ENCODE data around the gene POU6F2. TPM values are rescaled to one million over a fixed set of nuclear protein-coding genes. Genes with fewer than 3 reads are reported as not detected.

Gene POU6F2
- total and polyA plus RNA-seq, 2 donors (not counting 1 experiment from before 2014, with no cell fraction given) = under 0.01 TPM; not detected in 1

- Histone ChIP-seq H3K4me1 (ENCODE audit: control insufficient read depth, extremely low read depth, insufficient read depth, low read length) (no peaks in the 10 kb centered on the region), H4K20me1 (ENCODE audit: control insufficient read depth, extremely low read depth, insufficient read depth, low read length) (no peaks in the 10 kb centered on the region), H3K9ac (ENCODE audit: insufficient read depth, low read length) (no peak overlapping the region), H3K27ac (ENCODE audit: insufficient read depth, low read length) (no peak overlapping the region), H3K27me3 (ENCODE audit: control insufficient read depth, insufficient read depth, low read length) (no peaks in the 10 kb centered on the region), H3K9me3 (ENCODE audit: control insufficient read depth, insufficient read depth, low read depth, low read length) (no peaks in the 10 kb centered on the region), H2AFZ (ENCODE audit: low read length) (no peak overlapping the region), H3K4me2 (ENCODE audit: extremely low read depth, insufficient read depth, low read length) (no peak overlapping the region), H3K36me3 (ENCODE audit: control insufficient read depth, insufficient read depth, low read length) (no peaks in the 10 kb centered on the region), H3K4me3 (replicated peaks in 1 of 4; ENCODE audit: control extremely low read depth in 1 of 4, insufficient read depth in 1 of 4, low read depth in 3 of 4, low read length in 4 of 4) (no peak overlapping the region), H3K79me2 (ENCODE audit: control insufficient read depth, insufficient read depth, low read length) (no peaks in the 10 kb centered on the region)
- TF ChIP-seq CTCF (conservative IDR thresholded peaks at IDR 0.05 in 1 of 2, IDR thresholded peaks at IDR 0.05 in 1 of 2; ENCODE audit: low read depth in 1 of 2, low read length in 2 of 2) (no peak), EZH2 (IDR thresholded peaks at IDR 0.05; ENCODE audit: low read length, missing control alignments) (no peak)
- DNase-seq (ENCODE audit: low read depth in 2 of 2) = no peak
Observed at GRCh38 chr7:39095875-39096619, 118.3 kb downstream of the POU6F2 start.

GRCh38 chr7:39098506-39098905 lies 120.8 kb downstream of the POU6F2 start:
- H4K20me1 ChIP-seq (ENCODE audit: control insufficient read depth, extremely low read depth, insufficient read depth, low read length) = no peaks in the 10 kb centered on the region
- DNase-seq (ENCODE audit: low read depth in 2 of 2) = no peak
- H3K9ac ChIP-seq (ENCODE audit: insufficient read depth, low read length) = no peak overlapping the region

GRCh38 chr7:39099146-39099545 lies 121.4 kb downstream of the POU6F2 start:
- Histone ChIP-seq H3K4me1 (ENCODE audit: control insufficient read depth, extremely low read depth, insufficient read depth, low read length) (no peaks in the 10 kb centered on the region), H3K4me2 (ENCODE audit: extremely low read depth, insufficient read depth, low read length) (no peak overlapping the region), H2AFZ (ENCODE audit: low read length) (no peak overlapping the region), H3K27me3 (ENCODE audit: control insufficient read depth, insufficient read depth, low read length) (no peaks in the 10 kb centered on the region), H3K79me2 (ENCODE audit: control insufficient read depth, insufficient read depth, low read length) (no peaks in the 10 kb centered on the region), H3K9ac (ENCODE audit: insufficient read depth, low read length) (no peak overlapping the region), H3K4me3 (replicated peaks in 1 of 4; ENCODE audit: control extremely low read depth in 1 of 4, insufficient read depth in 1 of 4, low read depth in 3 of 4, low read length in 4 of 4) (no peak overlapping the region), H3K9me3 (ENCODE audit: control insufficient read depth, insufficient read depth, low read depth, low read length) (no peaks in the 10 kb centered on the region), H4K20me1 (ENCODE audit: control insufficient read depth, extremely low read depth, insufficient read depth, low read length) (no peaks in the 10 kb centered on the region), H3K36me3 (ENCODE audit: control insufficient read depth, insufficient read depth, low read length) (no peaks in the 10 kb centered on the region), H3K27ac (ENCODE audit: insufficient read depth, low read length) (no peak overlapping the region)
- TF ChIP-seq EZH2 (IDR thresholded peaks at IDR 0.05; ENCODE audit: low read length, missing control alignments) (no peak), CTCF (conservative IDR thresholded peaks at IDR 0.05 in 1 of 2, IDR thresholded peaks at IDR 0.05 in 1 of 2; ENCODE audit: low read depth in 1 of 2, low read length in 2 of 2) (no peak)
- DNase-seq (ENCODE audit: low read depth in 2 of 2) = no peak

More at GRCh38 chr7:39098506-39098905, 120.8 kb downstream of the POU6F2 start:
- Histone ChIP-seq H2AFZ (ENCODE audit: low read length) (no peak overlapping the region), H3K9me3 (ENCODE audit: control insufficient read depth, insufficient read depth, low read depth, low read length) (no peaks in the 10 kb centered on the region), H3K36me3 (ENCODE audit: control insufficient read depth, insufficient read depth, low read length) (no peaks in the 10 kb centered on the region), H3K27ac (ENCODE audit: insufficient read depth, low read length) (no peak overlapping the region), H3K79me2 (ENCODE audit: control insufficient read depth, insufficient read depth, low read length) (no peaks in the 10 kb centered on the region), H3K4me2 (ENCODE audit: extremely low read depth, insufficient read depth, low read length) (no peak overlapping the region), H3K4me3 (replicated peaks in 1 of 4; ENCODE audit: control extremely low read depth in 1 of 4, insufficient read depth in 1 of 4, low read depth in 3 of 4, low read length in 4 of 4) (no peak overlapping the region), H3K4me1 (ENCODE audit: control insufficient read depth, extremely low read depth, insufficient read depth, low read length) (no peaks in the 10 kb centered on the region), H3K27me3 (ENCODE audit: control insufficient read depth, insufficient read depth, low read length) (no peaks in the 10 kb centered on the region)
- TF ChIP-seq EZH2 (IDR thresholded peaks at IDR 0.05; ENCODE audit: low read length, missing control alignments) = no peak
- TF ChIP-seq CTCF (conservative IDR thresholded peaks at IDR 0.05 in 1 of 2, IDR thresholded peaks at IDR 0.05 in 1 of 2; ENCODE audit: low read depth in 1 of 2, low read length in 2 of 2) = no peak

Data from fibroblast of lung (primary cell).